GM21529 (cell line): ENCODE measurements around the gene EML4.
A peak's percentile ranks its signal among the peaks of the same experiment; 100 is the strongest.

Source experiments
- ATAC-seq: cut with Tn5 transposase; IDR thresholded peaks from one replicate; pipeline ENCODE4 v1.9.1; 2021; ENCODE audit not compliant: unreplicated experiment

Gene EML4

GRCh38 chr2:42192652-42193566 is 23.8 kb downstream of the EML4 start:
- ATAC-seq, result peak; percentile 71

- ATAC-seq, result no peak
Measured at GRCh38 chr2:42193722-42194187, 24.6 kb downstream of the EML4 start.

GRCh38 chr2:42194428-42194827 is 25.3 kb downstream of the EML4 start:
- ATAC-seq, result no peak

- no peak for ATAC-seq
Measured at GRCh38 chr2:42195559-42195958, 26.4 kb downstream of the EML4 start.

DNA sequence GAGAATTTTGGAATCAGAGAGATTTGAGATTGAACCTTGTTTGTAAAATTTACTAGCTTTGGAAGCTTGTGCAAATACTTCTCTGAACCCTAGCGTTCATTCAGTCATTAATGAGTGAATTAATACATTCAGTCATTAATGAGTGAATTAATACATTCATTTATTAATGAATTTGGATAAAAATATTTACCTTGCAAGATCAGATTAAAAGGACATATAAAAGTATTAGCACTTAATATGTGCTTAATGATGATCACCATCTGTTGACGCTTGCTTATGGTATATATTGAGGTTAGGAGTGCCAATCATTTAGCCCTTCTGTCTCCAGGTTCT is 26.9 kb downstream of the EML4 start:
- no peak for ATAC-seq

GRCh38 chr2:42196403-42197267 is 27.5 kb downstream of the EML4 start:
- peak; percentile 56 for ATAC-seq

- ATAC-seq, result no peak
Measured at GRCh38 chr2:42197792-42198191, 28.6 kb downstream of the EML4 start.

DNA sequence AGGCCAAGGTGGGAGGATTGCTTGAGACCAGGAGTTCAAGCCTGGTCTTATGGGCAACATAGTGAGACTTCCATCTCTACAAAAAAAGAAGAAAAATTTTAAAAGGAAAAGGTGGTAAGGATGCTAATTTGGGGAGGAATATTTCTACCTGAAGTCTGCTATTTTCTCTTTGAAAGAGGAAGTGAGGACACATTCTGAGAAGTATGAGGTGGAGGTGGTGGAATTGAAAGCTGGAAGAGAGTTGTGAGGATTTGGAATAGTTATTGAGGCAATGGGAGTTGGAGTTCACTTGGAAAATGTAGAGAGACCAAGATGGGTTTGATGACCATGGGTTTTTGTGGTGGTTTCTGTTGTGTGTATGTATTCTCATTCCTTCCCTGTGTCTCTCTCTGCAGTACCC is 29.3 kb downstream of the EML4 start:
- ATAC-seq, result no peak

DNA sequence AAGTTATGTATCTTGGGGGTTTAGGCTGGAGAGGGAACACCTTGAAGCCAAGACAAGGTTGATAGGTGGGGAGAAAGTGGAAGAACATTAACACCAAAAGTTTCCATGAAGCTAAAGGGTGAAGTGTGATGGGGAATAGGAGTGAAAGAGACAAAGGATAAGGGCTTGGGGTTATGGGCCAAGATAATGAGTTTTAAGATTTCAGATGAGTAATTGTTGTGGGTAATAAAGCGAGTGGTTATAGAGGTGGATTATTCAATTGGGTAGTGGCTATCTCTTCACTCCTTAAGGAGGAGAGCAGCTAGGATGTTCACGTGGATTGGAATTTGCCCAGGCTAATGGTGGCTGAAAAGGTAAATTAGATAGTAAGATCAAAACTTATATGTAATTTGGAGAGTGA is 29.8 kb downstream of the EML4 start:
- ATAC-seq, result no peak

- no peak for ATAC-seq
Measured at GRCh38 chr2:42199626-42200025, 30.5 kb downstream of the EML4 start.

- no peak for ATAC-seq
Measured at GRCh38 chr2:42200926-42201855, 32.0 kb downstream of the EML4 start.

DNA sequence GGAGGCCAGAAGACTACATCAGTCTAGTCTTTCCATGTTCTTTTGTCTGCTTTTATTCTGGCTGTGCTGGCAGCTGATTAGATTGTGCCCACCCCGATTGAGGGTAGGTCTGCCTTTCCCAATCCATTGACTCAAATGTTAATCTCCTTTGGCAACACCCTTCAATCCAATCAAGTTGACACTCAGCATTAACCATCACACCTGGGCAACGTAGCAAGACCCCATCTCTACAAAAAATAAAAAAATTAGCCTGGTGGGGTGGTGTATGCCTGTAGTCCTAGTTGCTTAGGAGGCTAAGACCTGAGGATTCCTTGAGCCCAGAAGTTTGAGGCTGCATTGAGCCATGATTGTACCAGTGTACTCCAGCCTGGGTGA is 33.5 kb downstream of the EML4 start:
- ATAC-seq, result no peak

DNA sequence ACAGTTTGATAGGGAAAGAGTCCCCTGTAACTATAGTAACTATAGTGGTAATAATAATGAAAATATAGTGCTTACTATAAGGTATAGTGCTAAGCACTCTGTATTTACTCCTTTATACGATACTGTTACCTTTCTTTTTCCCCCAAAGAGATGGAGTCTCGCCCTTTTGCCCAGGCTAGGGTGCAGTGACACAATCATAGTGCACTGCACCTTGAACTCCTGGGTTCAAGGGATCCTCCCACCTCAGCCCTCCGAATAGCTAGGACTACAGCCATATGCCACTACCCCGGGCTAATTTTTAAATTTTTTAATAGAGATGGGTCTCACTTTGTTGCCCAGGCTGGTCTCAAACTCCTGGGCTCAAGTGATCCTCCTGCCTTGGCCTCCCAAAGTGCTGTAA is 34.6 kb downstream of the EML4 start:
- ATAC-seq, result no peak

GRCh38 chr2:42205337-42205736 is 36.2 kb downstream of the EML4 start:
- no peak for ATAC-seq

DNA sequence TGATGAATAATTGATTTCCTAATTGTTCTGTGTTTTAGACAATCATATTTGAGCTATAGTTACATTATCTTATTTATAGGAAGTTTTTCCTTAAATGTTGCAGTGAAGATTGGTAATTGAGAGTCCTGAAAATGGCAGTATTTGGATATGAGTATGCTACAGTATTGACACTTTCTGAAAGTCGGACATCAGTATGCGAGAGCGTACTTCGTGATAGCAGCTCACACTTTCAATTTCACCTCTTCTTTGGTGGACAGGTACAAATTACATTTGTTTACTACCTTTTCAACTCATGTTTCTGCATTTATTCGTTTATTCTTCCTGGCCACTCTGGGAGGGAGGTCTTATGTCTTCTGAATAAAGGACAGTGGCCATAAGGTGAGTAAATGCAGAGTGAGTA is 38.7 kb downstream of the EML4 start:
- ATAC-seq, result no peak

- ATAC-seq, result no peak
Measured at GRCh38 chr2:42210203-42210602, 41.0 kb downstream of the EML4 start.

DNA sequence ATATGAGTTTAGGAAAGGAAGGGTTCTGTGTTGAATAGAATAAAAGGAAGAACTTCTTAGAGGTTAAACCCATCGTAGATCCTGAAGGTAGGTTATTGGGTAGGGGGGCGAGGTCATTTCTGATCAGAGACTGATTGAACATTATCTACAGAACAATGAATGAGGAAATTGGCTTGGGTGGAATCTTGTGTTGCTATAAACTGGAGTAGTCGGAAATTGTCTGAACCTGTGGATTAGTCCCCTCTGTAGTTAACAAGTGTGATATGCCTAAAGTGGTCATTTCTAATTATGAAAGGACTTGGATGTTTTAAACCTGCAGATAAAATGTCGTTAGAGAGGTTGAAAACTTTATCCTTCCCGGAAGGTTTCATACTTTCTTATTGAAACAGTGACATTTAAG is 42.1 kb downstream of the EML4 start:
- no peak for ATAC-seq

DNA sequence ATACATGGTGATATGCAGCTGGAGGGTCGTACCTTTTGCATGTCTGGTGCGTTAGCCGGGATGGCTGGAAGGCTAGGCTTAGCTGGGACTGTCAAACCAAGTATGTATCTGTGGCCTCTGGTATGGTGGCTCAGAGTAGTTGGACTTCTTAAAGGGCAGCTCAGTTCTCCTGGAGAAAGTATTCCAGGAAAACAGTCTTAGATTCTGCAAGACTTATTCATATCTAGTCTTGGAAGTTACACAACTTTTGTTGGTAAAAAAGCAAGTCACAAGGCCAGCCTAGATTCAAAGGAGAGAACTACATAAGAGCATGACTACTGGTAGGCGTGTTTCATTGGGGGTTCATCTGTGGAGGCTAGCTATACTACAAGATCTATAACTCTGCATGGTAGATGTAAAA is 45.5 kb downstream of the EML4 start:
- no peak for ATAC-seq

DNA sequence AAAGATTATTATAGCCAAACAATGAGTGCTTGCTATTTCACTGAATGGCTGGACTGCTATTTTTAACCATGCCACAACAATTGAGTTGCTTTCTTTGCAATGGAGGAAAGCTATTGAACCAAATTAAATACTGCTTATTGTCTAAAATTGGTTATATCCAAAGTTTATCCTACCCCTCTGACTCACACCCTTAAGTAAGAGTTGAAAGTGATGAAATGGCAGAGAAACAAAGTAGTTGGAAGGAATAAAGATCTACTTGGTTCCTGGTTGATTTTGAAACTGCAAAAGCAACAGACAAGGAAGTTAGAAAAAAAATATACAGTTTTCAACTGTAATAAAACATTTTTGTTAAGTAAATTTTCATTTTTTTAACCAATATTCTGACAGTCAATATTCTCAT is 47.5 kb downstream of the EML4 start:
- ATAC-seq, result no peak

GRCh38 chr2:42217307-42217706 is 48.2 kb downstream of the EML4 start:
- no peak for ATAC-seq

DNA sequence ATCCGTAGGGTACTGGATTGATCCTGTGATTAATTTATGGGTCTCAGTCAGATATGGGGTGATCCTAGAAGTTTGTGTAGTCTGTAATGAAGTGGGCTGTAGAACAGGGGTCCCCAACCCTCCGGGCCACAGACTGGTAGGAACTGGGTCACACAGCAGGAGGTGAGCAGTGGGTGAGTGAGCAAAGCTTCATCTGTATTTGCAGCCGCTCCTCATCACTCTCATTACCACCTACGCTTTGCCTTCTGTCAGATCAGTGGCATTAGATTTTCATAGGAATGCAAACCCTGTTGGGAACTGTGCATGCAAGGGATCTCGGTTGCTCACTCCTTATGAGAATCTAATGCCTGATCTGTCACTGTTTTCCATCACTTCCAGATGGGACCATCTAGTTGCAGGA is 48.8 kb downstream of the EML4 start:
- ATAC-seq, result no peak
